H1 (cell line): Measurements from ENCODE around the gene EXOC2. TPM values are rescaled to one million over a fixed set of nuclear protein-coding genes. Genes with fewer than 3 reads are reported as not detected.
A peak's percentile ranks its signal among the peaks of the same experiment; 100 is the strongest.

Experiments used
- CTCF ChIA-PET: fragments of 300-600 bp; sonication (Branson Sonifier 250); formaldehyde crosslinking; loops from one replicate; lab custom pipeline; 2021; ENCODE audit not compliant: partially characterized antibody; lab: Charles Lee
- POLR2A ChIA-PET: fragments of 300-600 bp; sonication (Branson Sonifier 250); formaldehyde crosslinking; loops from one replicate; lab custom pipeline; 2021; ENCODE audit warnings: inconsistent platforms; ENCODE audit not compliant: partially characterized antibody; lab: Charles Lee
- DNase-seq, 2 experiments: peaks; one replicate each; pipeline versions ENCODE4 v3.0.0 to v3.0.0-alpha.2; 2010 to 2022; ENCODE audit warnings: low spot score in 2 of 2, low read depth in 1 of 2, mixed read lengths in 1 of 2
- FAIRE-seq: peaks from 2 replicates; lab custom pipeline; 2011; peaks lifted over from hg19 to GRCh38; lab: Jason Lieb, UNC
- H2AFZ ChIP-seq: 2 replicates; pipeline ENCODE4 v1.8.1; 2012; ENCODE audit warnings: low read length, inconsistent platforms
- H2AK5ac ChIP-seq: 2 replicates; pipeline ENCODE4 v1.6.1; 2013; ENCODE audit warnings: low read depth, low read length
- H2BK120ac ChIP-seq: replicated peaks from 2 replicates; pipeline ENCODE3; 2013; ENCODE audit warnings: low read depth, low read length, inconsistent platforms
- H2BK12ac ChIP-seq: 2 replicates; pipeline ENCODE4 v1.6.1; 2013; ENCODE audit warnings: low read depth, low read length
- H2BK15ac ChIP-seq: 2 replicates; pipeline ENCODE4 v1.6.1; 2013; ENCODE audit warnings: low read length
- H2BK20ac ChIP-seq: 2 replicates; pipeline ENCODE4 v1.6.1; 2013; ENCODE audit warnings: low read length
- H2BK5ac ChIP-seq: 2 replicates; pipeline ENCODE4 v1.6.1; 2013; ENCODE audit warnings: low read depth, low read length
- H3K14ac ChIP-seq: 2 replicates; pipeline ENCODE4 v1.6.1; 2013; ENCODE audit warnings: inconsistent platforms; ENCODE audit not compliant: insufficient read length
- H3K18ac ChIP-seq: 2 replicates; pipeline ENCODE4 v1.6.1; 2013; ENCODE audit warnings: low read length; ENCODE audit errors: extremely low read depth
- H3K23ac ChIP-seq: 2 replicates; pipeline ENCODE4 v1.6.1; 2013; ENCODE audit warnings: inconsistent platforms; ENCODE audit not compliant: insufficient read length
- H3K23me2 ChIP-seq: 2 replicates; pipeline ENCODE4 v1.6.1; 2013; ENCODE audit warnings: low read depth, low read length
- H3K27ac ChIP-seq: 2 replicates; pipeline ENCODE4 v1.6.1; 2011; ENCODE audit warnings: low read depth, low read length, inconsistent platforms
- H3K27me3 ChIP-seq, 4 experiments: replicated peaks in 1 of 4; 1 replicate in 1 of 4; 2 replicates in 3 of 4; pipeline versions ENCODE4 v1.6.1 to v1.8.1; 2011 to 2013; ENCODE audit warnings: low read length in 3 of 4, mild to moderate bottlenecking in 3 of 4, inconsistent platforms in 2 of 4, mixed read lengths in 2 of 4, moderate library complexity in 1 of 4; ENCODE audit not compliant: control insufficient read depth in 3 of 4, insufficient read depth in 3 of 4; ENCODE audit errors: extremely low read depth in 1 of 4
- H3K36me3 ChIP-seq, 4 experiments: 2 replicates each; pipeline versions ENCODE4 v1.6.1 to v1.8.1; 2011 to 2013; ENCODE audit warnings: mild to moderate bottlenecking in 4 of 4, low read length in 3 of 4, moderate library complexity in 2 of 4, control low read depth in 1 of 4, inconsistent platforms in 1 of 4; ENCODE audit not compliant: insufficient read depth in 4 of 4, control insufficient read depth in 2 of 4
- H3K4ac ChIP-seq: replicated peaks from 2 replicates; pipeline ENCODE3; 2013; ENCODE audit warnings: low read length, low read depth, mixed read lengths, inconsistent platforms; ENCODE audit not compliant: insufficient read length
- H3K4me1 ChIP-seq, 4 experiments: replicated peaks in 1 of 4; 1 replicate in 1 of 4; 2 replicates in 3 of 4; pipeline versions ENCODE4 v1.6.1 to v1.8.1; 2011 to 2013; ENCODE audit warnings: low read length in 3 of 4, inconsistent platforms in 2 of 4, mixed read lengths in 1 of 4; ENCODE audit not compliant: insufficient read depth in 4 of 4, control insufficient read depth in 3 of 4
- H3K4me2 ChIP-seq, 2 experiments: 2 replicates each; pipeline versions ENCODE4 v1.6.1 to v1.8.1; 2011 to 2013; ENCODE audit warnings: low read depth in 2 of 2, low read length in 2 of 2, control low read depth in 1 of 2, inconsistent platforms in 1 of 2, mild to moderate bottlenecking in 1 of 2; ENCODE audit not compliant: insufficient read depth in 1 of 2
- H3K4me3 ChIP-seq, 4 experiments: fragments of 200-600, 300-600 bp in 1 of 4; sonication (generic), shearing (Covaris generic), sonication (Bioruptor Twin) in 1 of 4; 2 replicates each; pipeline versions ENCODE4 v1.5.1 to v1.8.1; 2011 to 2016; ENCODE audit warnings: low read length in 4 of 4, low read depth in 3 of 4, control low read depth in 2 of 4, inconsistent platforms in 2 of 4, mild to moderate bottlenecking in 2 of 4, mixed read lengths in 1 of 4, moderate library complexity in 1 of 4; ENCODE audit not compliant: insufficient read depth in 2 of 4; ENCODE audit errors: extremely low read depth in 1 of 4
- H3K56ac ChIP-seq: replicated peaks from 2 replicates; pipeline ENCODE3; 2013; ENCODE audit warnings: low read depth, mild to moderate bottlenecking, mixed read lengths, low read length, inconsistent platforms; ENCODE audit not compliant: insufficient read length
- H3K79me1 ChIP-seq: 2 replicates; pipeline ENCODE4 v1.6.1; 2013; ENCODE audit warnings: low read depth, low read length, control low read depth
- H3K79me2 ChIP-seq, 2 experiments: 2 replicates each; pipeline versions ENCODE4 v1.6.1 to v1.8.1; 2012 to 2013; ENCODE audit warnings: low read length in 2 of 2, mild to moderate bottlenecking in 2 of 2, inconsistent platforms in 1 of 2; ENCODE audit not compliant: insufficient read depth in 2 of 2, control insufficient read depth in 1 of 2
- H3K9ac ChIP-seq, 4 experiments: replicated peaks in 1 of 4; 1 replicate in 1 of 4; 2 replicates in 3 of 4; pipeline versions ENCODE4 v1.6.1 to v1.8.1; 2011 to 2013; ENCODE audit warnings: low read depth in 3 of 4, low read length in 3 of 4, control low read depth in 2 of 4, mild to moderate bottlenecking in 2 of 4, moderate library complexity in 2 of 4, inconsistent platforms in 1 of 4; ENCODE audit errors: extremely low read depth in 1 of 4
- H3K9me3 ChIP-seq, 2 experiments: 2 replicates each; pipeline versions ENCODE4 v1.6.1 to v1.8.1; 2012 to 2013; ENCODE audit warnings: mild to moderate bottlenecking in 2 of 2, moderate library complexity in 2 of 2, control low read depth in 1 of 2, inconsistent platforms in 1 of 2, low read depth in 1 of 2, low read length in 1 of 2, mixed read lengths in 1 of 2; ENCODE audit not compliant: insufficient read depth in 2 of 2
- H4K20me1 ChIP-seq, 2 experiments: replicated peaks in 1 of 2; 2 replicates each; pipeline versions ENCODE3 to v1.8.1; 2011 to 2013; ENCODE audit warnings: inconsistent platforms in 2 of 2, low read length in 2 of 2, mild to moderate bottlenecking in 1 of 2; ENCODE audit not compliant: insufficient read depth in 2 of 2, control insufficient read depth in 1 of 2
- H4K5ac ChIP-seq: 2 replicates; pipeline ENCODE4 v1.6.1; 2013; ENCODE audit warnings: low read length, low read depth, mixed read lengths, inconsistent platforms; ENCODE audit not compliant: insufficient read length
- H4K8ac ChIP-seq: 2 replicates; pipeline ENCODE4 v1.8.0; 2013; ENCODE audit warnings: mild to moderate bottlenecking, moderate library complexity, low read length, inconsistent platforms; ENCODE audit not compliant: insufficient read depth; ENCODE audit errors: extremely low read depth
- H4K91ac ChIP-seq: replicated peaks from 2 replicates; pipeline ENCODE3; 2013; ENCODE audit warnings: low read length, mixed read lengths, inconsistent platforms; ENCODE audit not compliant: insufficient read length
- ASH2L ChIP-seq: fragments of 200-600, 300-600 bp; sonication (generic); IDR thresholded peaks from one replicate; pipeline ENCODE4 v1.7.1; 2017; ENCODE audit warnings: low read length
- JUN ChIP-seq: IDR thresholded peaks from 2 replicates; pipeline ENCODE4 v1.6.1; 2011; ENCODE audit warnings: low read depth, mild to moderate bottlenecking, improper control_type of control experiment, low read length
- KDM4A ChIP-seq: IDR thresholded peaks from one replicate; pipeline ENCODE4 v1.7.1; 2012; ENCODE audit warnings: low read depth, mild to moderate bottlenecking, moderate library complexity, low read length, inconsistent platforms; ENCODE audit not compliant: severe bottlenecking
- WGBS, 2 experiments: shearing (Covaris generic) in 1 of 2; methylation state at CpG; one replicate each; pipeline versions ENCODE4 v1.1.6 to v1.1.7; 2013 to 2015; ENCODE audit warnings: low lambda C conversion rate in 2 of 2, mixed read lengths in 2 of 2, inconsistent platforms in 1 of 2, low coverage in 1 of 2, missing lambda C conversion rate in 1 of 2; ENCODE audit not compliant: insufficient replicate concordance in 2 of 2, insufficient coverage in 1 of 2, insufficient read length in 1 of 2; ENCODE audit errors: extremely low coverage in 1 of 2, missing lambda C conversion rate in 1 of 2; 5-methylcytosine and 5-hydroxymethylcytosine counted together
- polyA plus RNA-seq, 7 experiments: library from polyadenylated mRNA; depleted of rRNA in 3 of 7; stranded (reverse) in 5 of 7; unstranded in 2 of 7; fragments of >200 nt in 5 of 7; fragments of 200-250 nt in 2 of 7; gene quantifications; 1 replicate in 5 of 7; 2 replicates in 1 of 7; 4 replicates in 1 of 7; pipeline versions ENCODE4 v1.2.1 to v1.2.3, GENCODE V29; 2011 to 2013; ENCODE audit warnings: missing spikeins in 2 of 7, mixed read lengths in 2 of 7
- total RNA-seq: library from RNA; stranded (reverse); fragmentation: NEBNext Ultra II Directional; extraction: Animal tissue kit (Norgen Biotek cat#: 25700); gene quantifications from 2 replicates; pipeline ENCODE4 v1.2.1, GENCODE V29; 2021
- TF ChIP-seq, protein P1 (sequence below): IDR thresholded peaks from 2 replicates; pipeline ENCODE4 v1.6.1; 2011; ENCODE audit warnings: low read length, improper control_type of control experiment

EXOC2 gene
- total and polyA plus RNA-seq, 2 of the 8 experiments (the other 6 are each of a cell fraction or from before 2014, with no cell fraction given), result 25.5 to 44.4 TPM

GRCh38 chr6:537114-537513, 155.8 kb downstream of the EXOC2 start:
- H3K36me3 ChIP-seq, result peaks cover 0 to 12% (median 4%) of the 10 kb centered on the region in 4 experiments; a peak in 5 of 8 replicates
- CTCF ChIA-PET, result interaction anchor here (1.1 kb wide), 1 partner anchor 15 kb away, joined by 3 read pairs; no protein-coding TSS in a partner anchor
- H3K27me3 ChIP-seq, result no peaks in the 10 kb centered on the region
- no peak overlapping the region for H2BK120ac ChIP-seq
- no peak overlapping the region for H3K27ac ChIP-seq
- H3K79me2 ChIP-seq, result no peaks in the 10 kb centered on the region
- no peak overlapping the region for H2AK5ac ChIP-seq
- no peak overlapping the region for H3K4me2 ChIP-seq
- H2BK20ac ChIP-seq, result no peak overlapping the region
- H4K5ac ChIP-seq, result no peak overlapping the region
- POLR2A ChIA-PET, result no interaction called here
- no peak overlapping the region for H2BK15ac ChIP-seq
- no peaks in the 10 kb centered on the region for H3K23me2 ChIP-seq
- no peak overlapping the region for H3K4me3 ChIP-seq
- no peak for DNase-seq
- no peaks in the 10 kb centered on the region for H3K79me1 ChIP-seq
- FAIRE-seq, result no peak
- H4K8ac ChIP-seq, result peak overlapping the region; percentile 71; the same call in 1 of the 2 replicates
- H2BK5ac ChIP-seq, result no peak overlapping the region
- no peak overlapping the region for H2AFZ ChIP-seq
- H4K20me1 ChIP-seq, result no peaks in the 10 kb centered on the region
- no peak overlapping the region for H3K4ac ChIP-seq
- H3K9me3 ChIP-seq, result peaks cover 0 to 3% of the 10 kb centered on the region in 2 experiments; a peak in 1 of 4 replicates
- no peaks in the 10 kb centered on the region for H3K4me1 ChIP-seq
- no peak overlapping the region for H2BK12ac ChIP-seq
- WGBS, 2 experiments, result 91% methylated on average over 33 of the region's 56 CpGs; no CpG with 5 or more reads in 1 of the 2 experiments
- no peak overlapping the region for H3K23ac ChIP-seq
- H3K56ac ChIP-seq, result no peak overlapping the region
- H3K14ac ChIP-seq, result no peak overlapping the region
- H3K9ac ChIP-seq, result no peak overlapping the region
- H4K91ac ChIP-seq, result no peak overlapping the region
- H3K18ac ChIP-seq, result no peak overlapping the region
- TF ChIP-seq JUN, result no peak
- peak; percentile 81 for TF ChIP-seq ASH2L
- no peak for TF ChIP-seq KDM4A
- TF ChIP-seq, protein P1, sequence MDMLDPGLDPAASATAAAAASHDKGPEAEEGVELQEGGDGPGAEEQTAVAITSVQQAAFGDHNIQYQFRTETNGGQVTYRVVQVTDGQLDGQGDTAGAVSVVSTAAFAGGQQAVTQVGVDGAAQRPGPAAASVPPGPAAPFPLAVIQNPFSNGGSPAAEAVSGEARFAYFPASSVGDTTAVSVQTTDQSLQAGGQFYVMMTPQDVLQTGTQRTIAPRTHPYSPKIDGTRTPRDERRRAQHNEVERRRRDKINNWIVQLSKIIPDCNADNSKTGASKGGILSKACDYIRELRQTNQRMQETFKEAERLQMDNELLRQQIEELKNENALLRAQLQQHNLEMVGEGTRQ, result no peak
